22Rv1 (cell line): Measurements from ENCODE around the gene METAP1.
A peak's percentile ranks its signal among the peaks of the same experiment; 100 is the strongest.
"Not testable (repeated sequence)": the region's sequence is repeated elsewhere in the genome, so short reads cannot be mapped to it uniquely, and the experiment has no call there.

ENCODE experiments used
- H3K27ac ChIP-seq: fragments of 450-650 bp; 2 replicates; pipeline ENCODE4 v1.5.1; 2017
- ZFX ChIP-seq: fragments of 450-650 bp; IDR thresholded peaks from 2 replicates; pipeline ENCODE4 v1.6.1; 2017; ENCODE audit warnings: antibody characterized with exemption, borderline replicate concordance
- TF ChIP-seq, protein P1 (sequence below): fragments of 450-650 bp; IDR thresholded peaks from 2 replicates; pipeline ENCODE4 v1.5.1; 2017; ENCODE audit warnings: mild to moderate bottlenecking

Gene METAP1

DNA sequence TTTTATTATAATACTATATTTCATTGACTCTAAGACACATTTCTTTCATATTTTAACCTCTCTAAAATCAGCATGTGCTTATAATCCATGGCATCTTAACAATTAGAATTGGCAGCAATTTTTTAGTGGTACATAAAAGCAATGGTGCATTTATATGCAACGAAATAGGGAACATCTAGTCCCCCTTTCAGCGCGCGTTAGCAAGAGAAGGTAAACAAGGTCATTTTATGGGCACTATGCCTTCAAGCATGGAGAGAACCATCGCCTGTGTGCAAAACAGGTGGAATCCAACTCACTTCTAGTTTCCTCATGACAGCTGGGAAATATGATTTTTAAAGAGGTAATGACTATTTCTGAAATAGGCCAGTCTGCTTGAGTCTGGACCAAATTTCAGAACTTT lies 86.7 kb downstream of the METAP1 start:
- no peak for TF ChIP-seq ZFX
- TF ChIP-seq, protein P1, sequence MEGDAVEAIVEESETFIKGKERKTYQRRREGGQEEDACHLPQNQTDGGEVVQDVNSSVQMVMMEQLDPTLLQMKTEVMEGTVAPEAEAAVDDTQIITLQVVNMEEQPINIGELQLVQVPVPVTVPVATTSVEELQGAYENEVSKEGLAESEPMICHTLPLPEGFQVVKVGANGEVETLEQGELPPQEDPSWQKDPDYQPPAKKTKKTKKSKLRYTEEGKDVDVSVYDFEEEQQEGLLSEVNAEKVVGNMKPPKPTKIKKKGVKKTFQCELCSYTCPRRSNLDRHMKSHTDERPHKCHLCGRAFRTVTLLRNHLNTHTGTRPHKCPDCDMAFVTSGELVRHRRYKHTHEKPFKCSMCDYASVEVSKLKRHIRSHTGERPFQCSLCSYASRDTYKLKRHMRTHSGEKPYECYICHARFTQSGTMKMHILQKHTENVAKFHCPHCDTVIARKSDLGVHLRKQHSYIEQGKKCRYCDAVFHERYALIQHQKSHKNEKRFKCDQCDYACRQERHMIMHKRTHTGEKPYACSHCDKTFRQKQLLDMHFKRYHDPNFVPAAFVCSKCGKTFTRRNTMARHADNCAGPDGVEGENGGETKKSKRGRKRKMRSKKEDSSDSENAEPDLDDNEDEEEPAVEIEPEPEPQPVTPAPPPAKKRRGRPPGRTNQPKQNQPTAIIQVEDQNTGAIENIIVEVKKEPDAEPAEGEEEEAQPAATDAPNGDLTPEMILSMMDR = no peak
- no peak overlapping the region for H3K27ac ChIP-seq

DNA sequence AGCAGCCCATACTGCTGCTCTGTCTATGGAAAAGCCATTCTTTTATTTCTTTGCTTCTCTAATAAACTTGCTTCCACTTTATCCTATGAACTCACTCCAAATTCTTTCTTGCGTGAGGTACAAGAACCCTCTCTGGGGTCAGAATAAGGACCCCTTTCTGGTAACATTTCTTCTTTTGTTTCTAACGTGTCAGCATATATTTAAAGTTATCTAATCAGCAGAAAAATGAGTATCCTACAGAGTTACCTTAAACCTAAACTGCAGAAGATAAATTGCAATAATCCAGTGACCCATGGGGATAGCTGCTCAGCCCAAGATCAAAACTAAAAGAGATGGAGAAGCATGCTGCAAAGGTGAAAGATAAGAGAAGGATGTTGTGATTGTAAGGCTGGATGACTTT lies 89.1 kb downstream of the METAP1 start:
- no peak overlapping the region for H3K27ac ChIP-seq
- no peak for TF ChIP-seq ZFX
- TF ChIP-seq, protein P1 = no peak

DNA sequence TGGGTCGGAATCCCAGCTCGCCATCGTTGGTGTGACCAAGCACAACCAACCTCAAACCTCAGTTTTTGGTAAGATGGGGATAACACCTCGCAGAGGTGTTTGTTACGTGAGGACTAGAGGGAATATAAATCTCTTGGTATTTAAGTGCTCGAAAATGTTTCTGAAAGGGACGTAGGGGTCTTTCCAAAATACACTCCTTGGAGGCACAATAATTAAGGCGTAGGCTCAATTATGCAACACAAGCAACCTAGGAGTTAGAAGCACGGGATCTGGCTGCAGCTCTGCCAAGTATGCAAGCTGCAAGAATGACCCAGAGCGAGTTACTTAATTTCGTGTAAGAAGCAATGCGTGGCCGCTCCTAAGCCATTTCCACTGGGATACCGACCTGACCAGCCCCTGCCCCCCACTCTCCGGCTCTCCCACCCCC lies 92.5 kb downstream of the METAP1 start:
- H3K27ac ChIP-seq = peak overlapping the region; percentile 83
- TF ChIP-seq ZFX = no peak
- TF ChIP-seq, protein P1 = no peak

DNA sequence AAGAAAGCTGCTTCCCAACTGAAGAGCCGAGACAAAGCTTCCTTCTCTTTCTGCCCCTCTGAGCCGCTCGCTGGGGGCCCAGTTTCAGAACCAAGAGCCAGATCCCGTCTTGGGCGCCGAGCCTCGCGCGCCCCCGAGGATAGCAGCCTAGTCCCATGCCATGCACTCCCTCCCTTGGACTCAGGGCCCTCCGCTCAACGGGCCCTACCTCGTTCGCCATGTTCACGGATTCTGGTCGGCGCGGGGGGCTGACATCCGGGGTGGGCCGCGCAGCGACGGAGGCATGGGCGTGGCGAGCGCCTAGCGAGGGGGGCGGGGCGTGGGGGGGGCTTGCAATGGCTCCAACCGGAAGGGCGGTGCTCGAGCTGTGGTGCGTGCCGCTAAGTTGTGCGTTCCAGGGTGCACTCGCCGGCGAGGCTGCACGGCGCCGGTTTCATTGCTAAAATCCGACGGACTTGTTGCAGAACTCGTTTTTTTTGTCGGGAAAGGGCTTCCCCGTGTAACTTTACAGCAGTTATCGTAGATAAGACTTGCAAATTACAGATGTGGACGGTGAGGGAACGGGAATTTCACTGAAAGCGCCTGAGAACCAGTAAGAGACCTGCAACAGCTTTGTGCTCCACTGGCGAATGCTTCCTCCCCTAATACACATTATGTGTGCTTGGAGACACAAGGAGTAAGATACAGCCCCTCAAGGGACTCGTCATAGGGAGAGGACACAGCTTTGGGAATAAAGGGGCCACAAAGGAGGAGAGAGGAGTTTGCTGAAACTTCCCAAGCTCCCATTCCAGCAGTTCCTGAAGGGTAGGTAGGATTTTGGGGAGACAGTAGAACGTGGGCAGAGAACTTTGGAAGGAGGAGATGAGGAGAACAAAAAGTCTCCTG lies 93.2 kb downstream of the METAP1 start, which contains the start of gene ADH5:
Gene ADH5, minus strand, starts transcription at position 308 of the 885 bp plus-strand sequence. Its CDS starts 88 bp downstream, at position 220.
- no peak for TF ChIP-seq ZFX
- TF ChIP-seq, protein P1 = no peak
- peak within 1 kb of the TSS; percentile 83 for H3K27ac ChIP-seq

DNA sequence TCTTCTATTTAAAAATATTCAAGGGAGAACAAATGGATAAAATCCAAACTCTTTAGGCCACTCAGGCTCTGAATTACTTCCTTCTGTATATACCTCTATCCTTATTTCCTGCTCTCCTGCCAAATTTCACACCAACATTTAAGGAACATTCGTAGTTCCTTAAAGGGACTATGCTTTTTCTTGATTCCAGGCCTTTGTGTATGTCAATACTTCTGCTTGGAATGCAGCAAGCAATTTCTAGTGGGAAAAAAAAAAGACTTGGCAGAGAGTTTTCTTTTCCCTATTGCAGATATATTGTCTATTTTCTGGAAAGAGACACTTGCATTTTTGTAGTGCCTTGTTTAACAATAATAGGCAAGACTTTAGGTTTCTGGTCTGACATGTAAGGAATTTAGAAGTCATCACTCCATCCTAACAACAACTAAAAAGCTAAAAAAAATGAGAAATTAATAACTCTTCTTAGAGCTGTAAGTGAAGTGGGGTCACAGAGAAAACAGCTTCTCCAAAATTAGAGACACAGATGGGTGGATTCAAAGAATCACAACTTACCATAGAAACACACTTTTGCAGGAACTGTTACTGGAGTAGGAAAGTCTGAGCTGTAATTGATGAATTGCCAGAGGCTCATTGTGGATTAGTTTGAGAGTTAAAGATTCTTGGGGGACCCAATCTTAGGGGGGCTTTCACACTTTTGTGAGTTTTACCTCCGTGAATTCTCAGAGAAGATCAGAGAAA lies 95.1 kb downstream of the METAP1 start:
- H3K27ac ChIP-seq = no peak overlapping the region
- TF ChIP-seq, protein P1 = no peak
- TF ChIP-seq ZFX = no peak

DNA sequence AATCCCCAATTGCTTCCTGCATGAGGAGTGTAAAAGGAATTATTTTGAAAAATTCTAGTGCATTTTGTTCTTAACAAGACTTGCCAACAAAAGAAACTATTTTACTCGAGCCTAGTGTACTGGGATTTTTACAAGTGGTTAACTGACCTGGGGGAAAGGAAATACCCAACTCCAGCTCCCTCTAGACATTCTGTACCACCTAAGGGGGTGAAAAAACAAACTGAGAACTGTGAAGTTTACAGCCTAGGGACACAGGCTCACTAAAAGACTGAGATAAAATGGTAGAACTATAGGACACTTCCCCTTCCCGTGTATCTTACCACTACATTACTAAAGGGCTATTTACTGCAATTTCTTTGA lies 95.7 kb downstream of the METAP1 start:
- no peak overlapping the region for H3K27ac ChIP-seq
- TF ChIP-seq, protein P1 = no peak
- TF ChIP-seq ZFX = no peak

DNA sequence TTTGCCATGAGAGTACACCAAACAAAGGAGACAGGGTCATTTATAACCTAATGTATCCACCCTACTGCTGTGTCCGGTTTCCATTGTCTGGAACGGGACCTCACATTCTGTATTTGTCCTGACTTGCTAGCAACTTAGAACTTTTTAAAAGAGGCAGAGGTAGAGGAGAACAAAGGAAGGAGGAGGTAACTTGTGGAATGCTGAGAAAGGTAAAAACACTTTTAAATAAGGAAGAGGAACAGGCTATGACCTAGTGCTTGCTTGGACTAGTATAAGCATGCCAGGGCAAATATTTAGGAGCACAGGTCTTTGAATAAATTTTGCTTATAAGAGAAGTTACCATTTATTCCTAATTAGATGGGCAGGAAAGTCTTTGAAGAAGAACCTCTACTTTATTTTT lies 96.3 kb downstream of the METAP1 start:
- H3K27ac ChIP-seq = not testable (repeated sequence)
